B cell (primary cell): Measurements from ENCODE around the gene ACSM3. TPM values are rescaled to one million over a fixed set of nuclear protein-coding genes. Genes with fewer than 3 reads are reported as not detected.

Source experiments
- ATAC-seq: fragments of 200-7000 bp; cut with Tn5 transposase; one replicate; pipeline ENCODE4 v1.10.0; 2021; ENCODE audit warnings: low read depth, mild to moderate bottlenecking, moderate number of reproducible peaks, moderate library complexity
- CTCF ChIA-PET: fragments of 350-600 bp; sonication (Branson Sonifier 250); formaldehyde crosslinking; loops from one replicate; lab custom pipeline; 2021; ENCODE audit warnings: antibody characterized with exemption, inconsistent platforms; lab: Charles Lee
- POLR2A ChIA-PET: fragments of 350-600 bp; sonication (Branson Sonifier 250); formaldehyde crosslinking; loops from one replicate; lab custom pipeline; 2021; ENCODE audit warnings: antibody characterized with exemption; lab: Charles Lee
- DNase-seq: peaks from one replicate; pipeline ENCODE4 v3.0.0; 2013
- H2AFZ ChIP-seq: 2 replicates; pipeline ENCODE4 v1.6.1; 2012; ENCODE audit warnings: mild to moderate bottlenecking, low read depth, low read length; ENCODE audit not compliant: insufficient read depth, poor library complexity, severe bottlenecking
- H3K27ac ChIP-seq, 2 donors: 1 replicate in 1 of 2; 2 replicates in 1 of 2; pipeline ENCODE4 v1.5.1; 2012 to 2013; ENCODE audit warnings: low read length in 2 of 2, mild to moderate bottlenecking in 2 of 2, moderate library complexity in 1 of 2
- H3K27me3 ChIP-seq, 4 experiments: fragments of 200-600 bp in 1 of 4; sonication (generic) in 1 of 4; replicated peaks in 1 of 4; 1 replicate in 2 of 4; 2 replicates in 2 of 4; pipeline versions ENCODE4 v1.6.1 to v1.7.0; 2013 to 2016; ENCODE audit warnings: low read length in 3 of 4, mild to moderate bottlenecking in 2 of 4, mixed read lengths in 1 of 4, moderate library complexity in 1 of 4; ENCODE audit not compliant: insufficient read depth in 4 of 4, control insufficient read depth in 3 of 4; ENCODE audit errors: control extremely low read depth in 1 of 4
- H3K36me3 ChIP-seq, 2 experiments: replicated peaks in 1 of 2; 1 replicate in 1 of 2; 2 replicates in 1 of 2; pipeline versions ENCODE4 v1.6.1 to v1.7.1; 2013; ENCODE audit warnings: low read length in 1 of 2; ENCODE audit not compliant: insufficient read depth in 2 of 2, control insufficient read depth in 1 of 2; ENCODE audit errors: control extremely low read depth in 1 of 2, extremely low read depth in 1 of 2
- H3K4me1 ChIP-seq, 2 donors: fragments of 200-600 bp in 1 of 2; sonication (generic) in 1 of 2; 1 replicate in 1 of 2; 2 replicates in 1 of 2; pipeline versions ENCODE4 v1.5.1 to v1.6.1; 2013 to 2017; ENCODE audit warnings: low read length in 2 of 2; ENCODE audit not compliant: control insufficient read depth in 2 of 2, insufficient read depth in 2 of 2
- H3K4me2 ChIP-seq: replicated peaks from 2 replicates; pipeline ENCODE3; 2012; ENCODE audit warnings: mild to moderate bottlenecking, low read depth, low read length; ENCODE audit not compliant: poor library complexity, severe bottlenecking
- H3K4me3 ChIP-seq, 5 experiments: fragments of 200-600 bp in 1 of 5; sonication (generic) in 1 of 5; 1 replicate in 3 of 5; 2 replicates in 2 of 5; pipeline versions ENCODE4 v1.5.1 to v1.7.0; 2011 to 2016; ENCODE audit warnings: low read length in 4 of 5, mild to moderate bottlenecking in 4 of 5, low read depth in 2 of 5, control low read depth in 1 of 5, moderate library complexity in 1 of 5; ENCODE audit not compliant: insufficient read depth in 1 of 5; ENCODE audit errors: control extremely low read depth in 1 of 5, extremely low read depth in 1 of 5
- H3K79me2 ChIP-seq: fragments of 200-600 bp; sonication (generic); one replicate; pipeline ENCODE4 v1.6.0; 2016; ENCODE audit warnings: low read length; ENCODE audit not compliant: control insufficient read depth, insufficient read depth
- H3K9ac ChIP-seq: fragments of 200-600 bp; sonication (generic); 2 replicates; pipeline ENCODE4 v1.6.1; 2017; ENCODE audit warnings: mild to moderate bottlenecking, low read length, moderate library complexity
- H3K9me3 ChIP-seq, 3 donors: one replicate each; pipeline versions ENCODE4 v1.6.1 to v1.7.1; 2013; ENCODE audit warnings: low read length in 2 of 3; ENCODE audit not compliant: control insufficient read depth in 2 of 3, insufficient read depth in 1 of 3; ENCODE audit errors: control extremely low read depth in 1 of 3
- H4K20me1 ChIP-seq: 2 replicates; pipeline ENCODE4 v1.6.0; 2012; ENCODE audit warnings: mild to moderate bottlenecking, low read length; ENCODE audit not compliant: insufficient read depth, control insufficient read depth, poor library complexity, severe bottlenecking
- H3K27ac Mint-ChIP-seq: one replicate; pipeline ENCODE4 v1.8.0; 2021; ENCODE audit warnings: mixed read lengths
- H3K27me3 Mint-ChIP-seq: one replicate; pipeline ENCODE4 v1.8.0; 2021; ENCODE audit warnings: mixed read lengths
- H3K4me1 Mint-ChIP-seq: one replicate; pipeline ENCODE4 v1.8.0; 2021; ENCODE audit warnings: mixed read lengths
- H3K4me3 Mint-ChIP-seq: one replicate; pipeline ENCODE4 v1.8.0; 2021; ENCODE audit warnings: mixed read lengths
- H3K9me3 Mint-ChIP-seq: one replicate; pipeline ENCODE4 v1.8.0; 2022; ENCODE audit warnings: mixed read lengths; ENCODE audit not compliant: insufficient read depth
- EZH2 ChIP-seq: IDR thresholded peaks from 2 replicates; pipeline ENCODE4 v1.6.1; 2012; ENCODE audit warnings: borderline replicate concordance, low read depth, mild to moderate bottlenecking, moderate library complexity, low read length; ENCODE audit not compliant: insufficient read depth, poor library complexity, severe bottlenecking
- WGBS: methylation state at CpG from one replicate; pipeline ENCODE4 v1.1.5; 2013; ENCODE audit warnings: missing lambda C conversion rate; ENCODE audit not compliant: insufficient coverage; 5-methylcytosine and 5-hydroxymethylcytosine counted together
- intact Hi-C: fragments of 100-400 bp; cut with micrococcal nuclease; formaldehyde crosslinking; loops from one replicate; pipeline ENCODE4 v1.10.0; 2022
- polyA plus RNA-seq: library from polyadenylated mRNA; depleted of rRNA; stranded (reverse); fragments of >200 nt; gene quantifications from 2 replicates; pipeline ENCODE4 v1.2.3, GENCODE V29; 2012
- total RNA-seq, 2 donors: library from RNA; stranded (reverse); fragments of 120-200 nt in 1 of 2; gene quantifications; 1 replicate in 1 of 2; 2 replicates in 1 of 2; pipeline versions ENCODE4 v1.2.3 to v1.2.4, GENCODE V29; 2013 to 2022
- TF ChIP-seq, protein P1 (sequence below): fragments of 200-600 bp; IDR thresholded peaks from one replicate; pipeline ENCODE4 v1.8.0; 2022; ENCODE audit warnings: antibody characterized with exemption, mild to moderate bottlenecking

Gene ACSM3
- total and polyA plus RNA-seq, 2 donors (not counting 1 experiment from before 2014, with no cell fraction given): 6.3 to 84.2 TPM

DNA sequence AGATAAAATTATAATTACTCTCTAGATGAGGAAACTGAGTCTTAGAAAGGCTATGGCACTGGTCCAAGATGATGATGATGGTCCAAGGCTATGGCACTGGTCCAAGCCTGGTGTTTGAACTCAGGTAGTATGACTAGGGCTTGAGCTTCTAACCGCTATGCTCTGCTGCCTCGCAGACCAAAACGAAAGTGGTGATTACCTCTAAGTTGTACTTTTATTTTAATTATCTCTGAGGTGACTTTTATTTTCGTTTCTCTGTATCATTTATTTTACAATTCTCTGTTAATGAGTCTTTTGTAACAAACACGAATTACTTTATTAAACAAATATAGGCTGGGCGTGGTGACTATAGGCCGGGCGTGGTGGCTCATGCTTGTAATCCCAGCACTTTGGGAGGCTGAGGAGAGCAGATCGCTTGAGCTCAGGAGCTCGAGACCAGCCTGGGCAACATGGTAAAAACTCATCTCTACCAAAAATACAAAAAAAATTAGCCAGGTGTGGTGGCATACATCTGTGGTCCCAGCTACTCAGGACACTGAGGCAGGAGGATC is 48.1 kb downstream of the ACSM3 start:
- H2AFZ ChIP-seq: no peak overlapping the region
- TF ChIP-seq EZH2: no peak
- TF ChIP-seq, protein P1, sequence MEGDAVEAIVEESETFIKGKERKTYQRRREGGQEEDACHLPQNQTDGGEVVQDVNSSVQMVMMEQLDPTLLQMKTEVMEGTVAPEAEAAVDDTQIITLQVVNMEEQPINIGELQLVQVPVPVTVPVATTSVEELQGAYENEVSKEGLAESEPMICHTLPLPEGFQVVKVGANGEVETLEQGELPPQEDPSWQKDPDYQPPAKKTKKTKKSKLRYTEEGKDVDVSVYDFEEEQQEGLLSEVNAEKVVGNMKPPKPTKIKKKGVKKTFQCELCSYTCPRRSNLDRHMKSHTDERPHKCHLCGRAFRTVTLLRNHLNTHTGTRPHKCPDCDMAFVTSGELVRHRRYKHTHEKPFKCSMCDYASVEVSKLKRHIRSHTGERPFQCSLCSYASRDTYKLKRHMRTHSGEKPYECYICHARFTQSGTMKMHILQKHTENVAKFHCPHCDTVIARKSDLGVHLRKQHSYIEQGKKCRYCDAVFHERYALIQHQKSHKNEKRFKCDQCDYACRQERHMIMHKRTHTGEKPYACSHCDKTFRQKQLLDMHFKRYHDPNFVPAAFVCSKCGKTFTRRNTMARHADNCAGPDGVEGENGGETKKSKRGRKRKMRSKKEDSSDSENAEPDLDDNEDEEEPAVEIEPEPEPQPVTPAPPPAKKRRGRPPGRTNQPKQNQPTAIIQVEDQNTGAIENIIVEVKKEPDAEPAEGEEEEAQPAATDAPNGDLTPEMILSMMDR: no peak
- no peaks in the 10 kb centered on the region for H4K20me1 ChIP-seq
- Mint-ChIP-seq H3K27ac (no peak overlapping the region), H3K4me1 (peaks cover 8% of the 10 kb centered on the region), H3K4me3 (no peak overlapping the region), H3K9me3 (no peaks in the 10 kb centered on the region), H3K27me3 (no peaks in the 10 kb centered on the region)
- peaks cover 5 to 9% of the 10 kb centered on the region in 2 donors for H3K4me1 ChIP-seq
- ChIA-PET CTCF (interaction anchor here (1.7 kb wide), 1 partner anchor 39 kb away, joined by 5 read pairs; no protein-coding TSS in a partner anchor), POLR2A (no interaction called here)
- no peak overlapping the region for H3K4me2 ChIP-seq
- no peak overlapping the region for H3K27ac ChIP-seq
- intact Hi-C loops: no loop called here
- no peaks in the 10 kb centered on the region for H3K36me3 ChIP-seq
- no peaks in the 10 kb centered on the region for H3K9me3 ChIP-seq
- ATAC-seq: no peak
- WGBS: 100% methylated on average over 2 of the region's 10 CpGs
- H3K27me3 ChIP-seq: no peaks in the 10 kb centered on the region
- H3K4me3 ChIP-seq: no peak overlapping the region
- H3K79me2 ChIP-seq: no peaks in the 10 kb centered on the region
- no peak overlapping the region for H3K9ac ChIP-seq
- DNase-seq: no peak

DNA sequence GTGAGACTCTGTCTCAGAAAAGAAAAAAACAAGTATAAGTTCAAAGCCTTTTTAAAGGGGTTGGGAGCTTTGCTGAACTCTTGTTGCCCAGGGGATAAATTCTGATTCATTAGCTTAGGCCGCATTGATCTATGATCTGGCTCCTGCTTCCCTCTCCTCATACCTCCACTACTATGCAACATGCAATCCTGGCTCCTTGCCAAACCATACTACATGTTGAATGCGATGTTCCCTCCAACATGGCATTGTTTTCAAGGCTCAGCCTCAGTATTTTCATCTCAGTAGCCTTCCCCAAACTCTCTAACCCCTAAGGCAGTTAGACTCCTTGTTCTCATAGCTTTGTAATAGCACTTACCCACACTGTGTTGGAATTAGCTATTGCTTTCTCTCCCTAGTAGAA is 48.7 kb downstream of the ACSM3 start:
- TF ChIP-seq, protein P1: no peak
- TF ChIP-seq EZH2: no peak
- Histone ChIP-seq H3K27ac (no peak overlapping the region), H3K27me3 (no peaks in the 10 kb centered on the region), H4K20me1 (no peaks in the 10 kb centered on the region), H3K4me2 (no peak overlapping the region), H3K4me1 (peaks cover 1 to 3% of the 10 kb centered on the region in 2 donors), H3K9me3 (no peaks in the 10 kb centered on the region), H3K79me2 (no peaks in the 10 kb centered on the region), H3K36me3 (no peaks in the 10 kb centered on the region), H3K9ac (no peak overlapping the region), H2AFZ (no peak overlapping the region), H3K4me3 (no peak overlapping the region)
- POLR2A ChIA-PET: no interaction called here
- no peaks in the 10 kb centered on the region for H3K27me3 Mint-ChIP-seq
- no peak overlapping the region for H3K4me3 Mint-ChIP-seq
- intact Hi-C loops: no loop called here
- ATAC-seq (no peak), DNase-seq (no peak)
- H3K9me3 Mint-ChIP-seq: no peaks in the 10 kb centered on the region
- no peak overlapping the region for H3K27ac Mint-ChIP-seq
- H3K4me1 Mint-ChIP-seq: peaks cover 5% of the 10 kb centered on the region
- CTCF ChIA-PET: interaction anchor here (1.7 kb wide), 1 partner anchor 38 kb away, joined by 5 read pairs; no protein-coding TSS in a partner anchor
- 67% methylated on average over 2 of the region's 2 CpGs for WGBS
